Measurements from ENCODE around the gene CALD1. TPM values are rescaled to one million over a fixed set of nuclear protein-coding genes. Genes with fewer than 3 reads are reported as not detected.

Gene CALD1
- total RNA-seq, 3 donors from 2014 or later: 40.3 to 1,241 (median 134) TPM

- TF ChIP-seq CTCF (IDR thresholded peaks at IDR 0.05): no peak
- Histone ChIP-seq H3K36me3 (ENCODE audit: low read depth) (no peaks in the 10 kb centered on the region), H3K9me3 (no peaks in the 10 kb centered on the region), H3K4me3 (no peak overlapping the region), H3K4me1 (ENCODE audit: low read depth) (no peaks in the 10 kb centered on the region)
- no peak for ATAC-seq
- intact Hi-C loops (cut with DNase I, micrococcal nuclease): no loop called here
- no peak for DNase-seq
These were observed 161.3 kb downstream of the CALD1 start for GRCh38 chr7:134940729-134941128.

GRCh38 chr7:134941185-134941900 lies 161.9 kb downstream of the CALD1 start:
- DNase-seq (no peak), ATAC-seq (no peak)
- Histone ChIP-seq H3K4me3 (no peak overlapping the region), H3K9me3 (no peaks in the 10 kb centered on the region), H3K36me3 (ENCODE audit: low read depth) (no peaks in the 10 kb centered on the region), H3K4me1 (ENCODE audit: low read depth) (no peaks in the 10 kb centered on the region)
- TF ChIP-seq CTCF (IDR thresholded peaks at IDR 0.05): no peak
- intact Hi-C loops (cut with DNase I, micrococcal nuclease): no loop called here

- intact Hi-C loops (cut with DNase I, micrococcal nuclease): no loop called here
- TF ChIP-seq CTCF (IDR thresholded peaks at IDR 0.05): no peak
- H3K4me1 ChIP-seq (ENCODE audit: low read depth): no peaks in the 10 kb centered on the region
- ATAC-seq (no peak), DNase-seq (no peak)
- H3K4me3 ChIP-seq: no peak overlapping the region
- no peaks in the 10 kb centered on the region for H3K9me3 ChIP-seq
- H3K36me3 ChIP-seq (ENCODE audit: low read depth): no peaks in the 10 kb centered on the region
These were observed 162.5 kb downstream of the CALD1 start for GRCh38 chr7:134941952-134942351.

- ATAC-seq: no peak
- TF ChIP-seq CTCF (IDR thresholded peaks at IDR 0.05): no peak
- Histone ChIP-seq H3K4me1 (ENCODE audit: low read depth) (no peaks in the 10 kb centered on the region), H3K9me3 (no peaks in the 10 kb centered on the region), H3K36me3 (ENCODE audit: low read depth) (no peaks in the 10 kb centered on the region), H3K4me3 (no peak overlapping the region)
- no peak for DNase-seq
- intact Hi-C loops (cut with DNase I, micrococcal nuclease): no loop called here
These were observed 163.4 kb downstream of the CALD1 start for GRCh38 chr7:134942690-134943466.

- Histone ChIP-seq H3K9me3 (no peaks in the 10 kb centered on the region), H3K4me3 (no peak overlapping the region), H3K4me1 (ENCODE audit: low read depth) (no peaks in the 10 kb centered on the region), H3K36me3 (ENCODE audit: low read depth) (no peaks in the 10 kb centered on the region)
- ATAC-seq: no peak
- intact Hi-C loops (cut with DNase I, micrococcal nuclease): no loop called here
- no peak for TF ChIP-seq CTCF (IDR thresholded peaks at IDR 0.05)
- no peak for DNase-seq
These were observed 164.5 kb downstream of the CALD1 start for GRCh38 chr7:134943785-134944400.
